Large intestine (tissue), 3 donors: Measurements from ENCODE around the gene PRUNE2. TPM values are rescaled to one million over a fixed set of nuclear protein-coding genes. Genes with fewer than 3 reads are reported as not detected.

ENCODE experiments used
- DNase-seq, 2 donors: peaks; one replicate each; pipeline versions ENCODE4 v3.0.0 to v3.0.0-alpha.2; 2013
- H3K27ac ChIP-seq: one replicate; pipeline ENCODE4 v1.5.1; 2013; ENCODE audit warnings: low read length
- H3K27me3 ChIP-seq: 2 replicates; pipeline ENCODE4 v1.6.1; 2013; ENCODE audit warnings: low read length; ENCODE audit not compliant: control insufficient read depth, insufficient read depth
- H3K36me3 ChIP-seq: 2 replicates; pipeline ENCODE4 v1.6.1; 2013; ENCODE audit warnings: low read length; ENCODE audit not compliant: control insufficient read depth, insufficient read depth
- H3K4me1 ChIP-seq: one replicate; pipeline ENCODE4 v1.6.1; 2013; ENCODE audit warnings: low read length; ENCODE audit not compliant: control insufficient read depth, insufficient read depth
- H3K4me3 ChIP-seq: one replicate; pipeline ENCODE4 v1.5.1; 2013; ENCODE audit warnings: low read length
- H3K9me3 ChIP-seq: one replicate; pipeline ENCODE4 v1.6.1; 2013; ENCODE audit warnings: mild to moderate bottlenecking, low read depth, low read length, moderate library complexity; ENCODE audit not compliant: control insufficient read depth
- WGBS: methylation state at CpG from one replicate; pipeline ENCODE4 v1.1.5; 2013; ENCODE audit warnings: low lambda C conversion rate; ENCODE audit not compliant: insufficient coverage; 5-methylcytosine and 5-hydroxymethylcytosine counted together
- polyA plus RNA-seq: library from polyadenylated mRNA; unstranded; fragments of 120-200 nt; gene quantifications from one replicate; pipeline ENCODE4 v1.2.1, GENCODE V29; 2013

Gene PRUNE2
- polyA plus RNA-seq, 1 donor = 68.1 TPM

DNA sequence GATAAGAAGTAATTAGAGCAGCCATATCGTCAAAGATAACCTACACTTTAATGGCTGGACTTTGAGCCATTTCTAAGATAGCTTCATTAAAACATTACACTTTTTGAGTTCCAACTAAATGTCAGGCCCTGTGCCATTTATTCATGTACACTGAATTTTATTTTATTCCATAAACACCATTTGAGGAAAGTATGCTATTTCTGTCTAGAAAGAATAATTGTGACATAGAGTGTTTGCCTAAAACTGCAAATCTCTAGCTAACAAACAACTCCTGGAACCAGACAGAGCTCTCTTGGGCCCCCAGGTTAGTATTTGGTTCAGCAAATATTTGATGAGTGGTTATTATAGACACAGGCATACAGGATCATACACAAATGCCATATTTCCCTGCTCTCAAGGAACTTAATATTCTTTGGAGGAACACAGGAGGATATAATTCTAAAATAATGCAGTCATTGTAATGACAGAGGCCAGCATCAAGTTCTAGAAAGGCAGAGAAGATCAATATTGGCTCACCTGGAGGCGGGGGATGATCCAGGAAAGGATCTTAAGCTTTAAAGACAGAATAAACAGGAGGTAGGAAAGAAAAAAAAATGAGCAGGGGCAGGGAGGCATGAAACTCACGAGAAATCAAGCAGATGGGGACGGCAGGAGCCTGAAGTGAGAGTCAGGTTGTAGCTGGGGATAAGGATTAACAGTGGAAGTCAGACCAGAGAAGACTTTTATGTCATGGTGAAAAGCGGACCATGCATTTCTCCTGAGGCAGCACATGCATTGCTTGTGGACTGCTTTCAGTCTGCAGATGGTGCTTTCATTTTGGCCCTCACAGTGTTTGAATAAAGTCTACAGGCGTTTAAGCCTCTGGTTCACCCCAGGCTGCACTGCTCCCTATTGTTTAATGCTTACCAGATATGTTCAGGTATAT is 319.3 kb downstream of the PRUNE2 start:
- DNase-seq = peak; percentile 13 to 76
- H3K4me1 ChIP-seq = peaks cover 47% of the 10 kb centered on the region
- H3K9me3 ChIP-seq = no peaks in the 10 kb centered on the region
- H3K36me3 ChIP-seq = no peaks in the 10 kb centered on the region
- no peak overlapping the region for H3K4me3 ChIP-seq
- WGBS = 29% methylated on average over 2 of the region's 6 CpGs
- peak overlapping the region; percentile 83 for H3K27ac ChIP-seq
- H3K27me3 ChIP-seq = no peaks in the 10 kb centered on the region

DNA sequence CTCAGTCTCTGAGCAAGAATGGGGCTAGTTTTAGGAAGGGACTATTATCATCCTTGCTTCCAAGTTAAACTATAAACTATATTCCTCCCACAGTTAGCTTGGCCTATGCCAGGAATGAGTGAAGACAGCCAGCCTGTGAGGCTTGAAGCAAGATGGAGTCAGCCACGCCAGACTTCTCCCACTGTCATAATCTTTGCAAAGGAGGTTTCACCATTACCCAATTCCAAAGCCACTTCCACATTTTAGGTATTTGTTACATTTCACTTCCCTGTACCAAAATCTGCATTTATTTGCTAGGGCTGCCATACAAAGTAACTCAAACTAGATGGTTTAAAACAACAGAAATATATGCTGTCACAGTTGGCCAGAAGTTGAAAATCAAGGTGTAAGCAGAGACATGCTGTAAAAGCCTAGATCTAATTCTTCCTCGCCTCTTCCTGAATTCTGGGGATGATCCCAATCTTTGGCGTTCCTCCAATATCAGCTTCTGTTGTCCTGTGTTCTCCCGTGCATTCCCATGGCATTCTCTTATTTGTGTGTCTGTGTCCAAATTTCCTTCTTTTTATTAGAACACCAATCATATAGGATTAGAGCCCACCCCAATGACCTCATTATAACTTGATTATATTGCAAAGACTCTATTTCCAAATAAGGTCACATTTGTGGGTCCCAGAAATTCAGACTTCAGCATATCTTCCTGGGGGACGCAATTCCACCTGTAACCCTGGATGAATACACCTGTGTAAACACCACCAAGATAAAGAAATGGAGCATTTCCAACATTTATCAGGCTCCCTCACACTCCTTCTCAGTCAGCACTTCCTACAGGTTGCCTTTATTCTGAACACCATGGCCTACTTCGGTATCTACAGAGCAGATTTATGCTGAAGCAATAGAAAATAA is 320.2 kb downstream of the PRUNE2 start:
- H3K4me1 ChIP-seq = peaks cover 53% of the 10 kb centered on the region
- H3K4me3 ChIP-seq = no peak overlapping the region
- peak; percentile 88 to 95 for DNase-seq
- H3K9me3 ChIP-seq = no peaks in the 10 kb centered on the region
- H3K27ac ChIP-seq = peak overlapping the region; percentile 85
- WGBS = 14% methylated on average over 1 of the region's 6 CpGs
- H3K36me3 ChIP-seq = no peaks in the 10 kb centered on the region
- no peaks in the 10 kb centered on the region for H3K27me3 ChIP-seq

DNA sequence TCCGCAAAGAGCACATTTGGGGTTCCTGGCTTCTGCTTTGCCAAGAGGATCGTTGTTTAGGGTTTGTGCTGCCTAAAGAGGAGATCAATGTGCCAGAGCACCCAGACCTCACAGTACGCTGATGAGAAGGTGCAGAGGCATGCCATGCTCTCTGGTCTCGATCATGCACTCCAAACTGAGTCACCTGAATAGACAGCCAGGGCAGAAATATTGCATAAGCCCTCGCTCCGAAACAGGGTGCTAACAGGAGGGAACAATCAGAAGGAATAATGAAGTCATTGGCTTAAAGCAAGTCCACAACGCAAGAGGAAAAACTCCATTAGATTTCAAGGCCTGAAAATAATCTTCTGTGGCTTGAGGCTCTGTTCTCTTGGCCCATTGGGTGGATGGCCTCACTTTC is 322.7 kb downstream of the PRUNE2 start:
- Histone ChIP-seq H3K4me1 (peaks cover 48% of the 10 kb centered on the region), H3K27me3 (no peaks in the 10 kb centered on the region), H3K27ac (no peak overlapping the region), H3K4me3 (no peak overlapping the region), H3K36me3 (no peaks in the 10 kb centered on the region), H3K9me3 (no peaks in the 10 kb centered on the region)
- no CpG with 5 or more reads among the region's 7 CpGs for WGBS
- DNase-seq = no peak

DNA sequence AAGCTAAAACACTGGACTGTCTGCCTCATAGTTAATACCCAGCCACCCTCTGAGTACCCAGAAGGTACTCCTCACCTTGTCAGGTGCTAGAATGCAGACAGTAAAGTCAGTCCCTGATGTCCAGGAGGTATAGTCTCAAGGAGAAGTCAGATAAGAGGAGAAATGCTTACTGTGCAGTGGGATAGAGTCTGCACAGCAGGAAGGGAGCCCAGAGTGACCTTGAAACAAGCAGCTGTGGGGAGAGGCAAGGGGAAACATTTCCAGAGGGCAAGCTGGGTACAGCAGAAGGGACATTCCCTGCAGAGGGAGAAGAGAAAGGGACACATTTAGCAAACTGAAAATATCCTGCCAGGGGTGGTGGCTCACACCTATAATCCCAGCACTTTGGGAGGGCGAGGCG is 324.2 kb downstream of the PRUNE2 start:
- peak overlapping the region; percentile 61 for H3K27ac ChIP-seq
- peaks cover 6% of the 10 kb centered on the region for H3K9me3 ChIP-seq
- no peaks in the 10 kb centered on the region for H3K27me3 ChIP-seq
- H3K4me1 ChIP-seq = peaks cover 33% of the 10 kb centered on the region
- WGBS = no CpG with 5 or more reads among the region's 2 CpGs
- no peaks in the 10 kb centered on the region for H3K36me3 ChIP-seq
- H3K4me3 ChIP-seq = no peak overlapping the region
- DNase-seq = peak; percentile 76 to 87

DNA sequence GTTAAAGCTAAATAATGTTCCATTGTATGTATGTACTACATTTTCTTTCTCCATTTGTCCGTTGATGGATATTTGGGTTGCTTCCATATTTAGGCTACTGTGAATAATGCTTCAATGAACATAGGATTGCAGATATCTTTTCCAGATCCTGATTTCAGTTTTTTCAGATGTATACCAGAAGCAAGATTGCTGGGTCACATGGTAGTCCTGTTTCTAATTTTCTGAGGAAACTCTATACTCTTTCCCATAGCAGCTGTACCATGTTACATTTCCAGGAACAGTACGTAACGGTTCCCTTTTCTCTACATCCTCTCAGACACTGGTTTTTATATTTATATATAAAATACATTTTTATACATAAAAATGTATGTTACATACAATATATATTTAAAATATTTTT is 325.1 kb downstream of the PRUNE2 start:
- no peak overlapping the region for H3K4me3 ChIP-seq
- no peaks in the 10 kb centered on the region for H3K36me3 ChIP-seq
- H3K9me3 ChIP-seq = peaks cover 6% of the 10 kb centered on the region
- H3K4me1 ChIP-seq = peaks cover 36% of the 10 kb centered on the region
- no peak for DNase-seq
- 100% methylated on average over 1 of the region's 3 CpGs for WGBS
- peak overlapping the region; percentile 14 for H3K27ac ChIP-seq
- no peaks in the 10 kb centered on the region for H3K27me3 ChIP-seq

DNA sequence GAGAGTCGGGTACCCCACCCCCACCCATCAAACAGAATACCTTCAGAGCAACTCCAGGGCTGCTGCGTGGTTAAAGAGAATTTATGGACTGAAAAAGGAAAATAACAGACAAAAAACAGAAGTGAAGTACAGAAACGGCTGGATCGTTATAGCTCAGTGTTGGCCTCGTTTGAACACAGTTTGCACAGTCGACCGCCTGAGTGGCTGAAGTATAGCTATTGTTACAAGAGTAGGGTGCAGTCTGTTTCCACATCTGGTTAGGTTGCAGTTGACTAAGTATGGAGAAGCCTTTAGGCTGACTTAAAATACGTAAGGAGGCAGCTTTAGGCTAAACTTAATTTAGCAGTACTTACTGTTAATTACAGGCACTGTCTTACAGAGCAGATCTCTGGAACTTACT is 325.7 kb downstream of the PRUNE2 start:
- Histone ChIP-seq H3K4me1 (peaks cover 29% of the 10 kb centered on the region), H3K36me3 (no peaks in the 10 kb centered on the region), H3K9me3 (peaks cover 6% of the 10 kb centered on the region), H3K27me3 (no peaks in the 10 kb centered on the region), H3K27ac (no peak overlapping the region), H3K4me3 (no peak overlapping the region)
- no peak for DNase-seq
- WGBS = no CpG with 5 or more reads among the region's 8 CpGs

DNA sequence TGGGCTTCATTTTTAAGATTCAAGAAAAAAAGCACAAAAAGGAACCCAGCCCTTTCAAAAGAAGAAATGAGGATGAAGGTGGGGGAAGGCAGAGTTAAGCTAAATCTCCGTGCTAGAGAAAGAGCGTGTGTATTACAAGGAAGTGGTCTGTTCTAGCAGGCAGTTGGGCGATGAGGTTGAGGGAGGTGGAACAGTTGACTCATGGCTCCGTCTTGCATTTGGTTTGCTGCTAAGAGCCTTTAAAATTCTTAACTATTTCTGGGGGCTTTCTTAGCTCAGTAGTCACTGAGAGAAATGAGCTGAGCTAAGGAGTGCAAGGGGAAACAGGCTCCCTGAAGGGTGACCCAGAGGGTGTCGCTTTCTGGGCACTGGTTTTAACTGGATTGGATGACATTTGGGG is 329.6 kb downstream of the PRUNE2 start:
- Histone ChIP-seq H3K27ac (peak overlapping the region; percentile 77), H3K36me3 (no peaks in the 10 kb centered on the region), H3K4me1 (peaks cover 17% of the 10 kb centered on the region), H3K4me3 (no peak overlapping the region), H3K27me3 (no peaks in the 10 kb centered on the region), H3K9me3 (peaks cover 6% of the 10 kb centered on the region)
- WGBS = no CpG with 5 or more reads among the region's 5 CpGs
- no peak for DNase-seq

DNA sequence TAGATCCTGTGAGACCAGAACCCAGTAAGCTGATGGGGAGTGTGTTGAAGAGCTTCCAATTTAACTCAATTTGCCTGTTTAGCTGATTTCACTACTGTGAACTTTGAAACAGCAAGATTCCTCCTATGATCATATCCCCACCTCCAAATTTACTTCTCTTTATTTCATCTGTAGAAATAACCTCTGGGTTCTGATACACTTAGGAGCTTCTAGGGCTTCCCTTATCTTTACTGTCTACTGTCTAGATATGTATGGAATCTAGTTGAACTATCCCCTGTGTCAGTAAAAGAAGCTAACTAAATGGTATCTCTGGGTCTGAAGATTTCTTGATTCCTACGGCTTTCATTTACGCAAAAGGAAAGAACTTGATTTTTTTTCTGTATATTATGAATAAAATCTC is 330.2 kb downstream of the PRUNE2 start:
- Histone ChIP-seq H3K27me3 (no peaks in the 10 kb centered on the region), H3K36me3 (no peaks in the 10 kb centered on the region), H3K4me3 (no peak overlapping the region), H3K4me1 (peaks cover 14% of the 10 kb centered on the region), H3K9me3 (peaks cover 6% of the 10 kb centered on the region), H3K27ac (peak overlapping the region; percentile 77)
- WGBS = 33% methylated on average over 2 of the region's 2 CpGs
- DNase-seq = no peak

DNA sequence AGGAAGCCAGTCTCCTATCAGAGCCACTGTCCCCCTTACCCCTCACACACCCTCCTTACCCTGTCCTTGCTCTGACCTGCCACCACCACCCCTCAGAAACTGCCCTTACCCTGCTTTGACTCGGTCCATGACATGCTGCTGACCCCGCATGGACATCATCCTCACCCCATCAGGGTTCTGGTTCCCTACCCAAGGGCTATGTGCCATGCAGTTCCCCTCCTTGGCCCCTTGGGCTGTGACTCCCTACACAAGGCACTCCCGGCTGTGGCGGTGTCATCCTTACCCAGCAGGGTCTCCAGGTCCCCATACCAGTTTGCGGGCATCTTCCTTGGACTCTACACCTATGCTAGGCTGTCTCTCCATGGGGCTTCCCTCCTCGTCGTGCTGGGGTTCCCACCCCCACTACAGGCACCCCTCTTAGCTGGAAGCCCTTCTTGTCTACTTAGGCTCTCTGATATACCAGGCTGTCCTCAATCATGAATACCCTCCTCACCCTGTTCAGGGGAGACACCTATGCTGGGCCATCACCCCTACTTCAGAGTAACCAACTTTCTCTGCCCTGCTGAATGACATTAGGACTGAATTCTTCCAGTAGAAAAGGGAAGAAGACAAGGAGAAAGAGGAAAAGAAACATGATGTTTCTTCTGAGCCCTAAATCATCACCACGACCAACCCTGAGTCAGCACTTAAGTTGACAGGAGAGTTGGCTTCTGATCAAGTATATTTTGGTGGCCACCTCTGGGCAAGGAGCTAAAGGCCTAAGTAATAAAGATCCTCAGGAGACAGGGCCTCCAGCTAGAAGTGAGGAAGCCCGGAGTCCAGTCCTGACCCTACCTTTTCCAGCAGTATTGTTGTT is 331.8 kb downstream of the PRUNE2 start:
- no peak for DNase-seq
- H3K27me3 ChIP-seq = no peaks in the 10 kb centered on the region
- H3K4me3 ChIP-seq = no peak overlapping the region
- H3K36me3 ChIP-seq = no peaks in the 10 kb centered on the region
- peaks cover 14% of the 10 kb centered on the region for H3K4me1 ChIP-seq
- H3K27ac ChIP-seq = peak overlapping the region; percentile 56
- no CpG with 5 or more reads among the region's 9 CpGs for WGBS
- H3K9me3 ChIP-seq = peaks cover 6% of the 10 kb centered on the region

DNA sequence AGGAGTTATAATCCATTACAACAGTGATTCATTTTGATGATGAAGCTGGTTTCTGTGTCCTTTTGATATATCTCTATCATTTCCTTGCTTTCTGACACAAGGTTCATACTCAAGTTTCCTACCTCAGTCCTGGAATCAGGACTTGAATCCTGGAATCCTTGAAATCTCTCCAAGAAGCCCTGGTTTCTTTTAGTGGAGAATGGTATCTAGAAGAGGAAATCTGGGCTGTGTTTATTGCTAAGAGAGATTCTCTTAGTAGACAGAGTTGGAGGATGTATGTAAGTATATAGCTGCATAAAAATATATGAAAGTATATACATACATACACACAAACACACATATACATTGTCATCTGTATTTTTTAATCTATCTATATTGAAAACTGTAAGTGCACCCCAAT is 332.5 kb downstream of the PRUNE2 start:
- H3K36me3 ChIP-seq = no peaks in the 10 kb centered on the region
- H3K27me3 ChIP-seq = no peaks in the 10 kb centered on the region
- H3K27ac ChIP-seq = no peak overlapping the region
- no peak overlapping the region for H3K4me3 ChIP-seq
- DNase-seq = no peak
- H3K9me3 ChIP-seq = peaks cover 6% of the 10 kb centered on the region
- peaks cover 14% of the 10 kb centered on the region for H3K4me1 ChIP-seq
